ENCODE results near the gene ASGR2. TPM values are rescaled to one million over a fixed set of nuclear protein-coding genes. Genes with fewer than 3 reads are reported as not detected.
A peak's percentile ranks its signal among the peaks of the same experiment; 100 is the strongest.
"Not testable (repeated sequence)": the region's sequence is repeated elsewhere in the genome, so short reads cannot be mapped to it uniquely, and the experiment has no call there.

The ASGR2 gene
- total and polyA plus RNA-seq, 11 donors, result 0.28 to 2.1 (median 0.34) TPM; not detected in 7

DNA sequence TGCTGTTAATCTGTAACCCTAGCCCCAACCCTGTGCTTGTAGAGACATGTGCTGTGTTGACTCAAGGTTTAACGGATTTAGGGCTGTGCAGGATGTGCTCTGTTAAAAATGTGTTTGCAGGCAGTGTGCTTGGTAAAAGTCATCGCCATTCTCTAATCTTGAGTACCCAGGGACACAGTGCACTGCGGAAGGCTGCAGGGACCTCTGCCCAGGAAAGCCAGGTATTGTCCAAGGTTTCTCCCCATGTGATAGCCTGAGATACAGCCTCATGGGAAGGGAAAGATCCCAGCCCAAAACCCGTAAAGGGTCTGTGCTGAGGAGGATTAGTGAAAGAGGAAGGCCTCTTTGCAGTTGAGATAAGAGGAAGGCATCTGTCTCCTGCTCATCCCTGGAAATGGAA lies 26.2 kb downstream of the ASGR2 start:
- Histone ChIP-seq H3K4me1 (peaks cover 0 to 25% (median 0%) of the 10 kb centered on the region in 12 donors), H3K27me3 (peaks cover 0 to 42% (median 2%) of the 10 kb centered on the region in 9 donors)
- intact Hi-C loops (cut with DNase I); DNase-seq; H3K36me3 ChIP-seq; H3K4me3 ChIP-seq; H3K9me3 ChIP-seq; ATAC-seq; H3K27ac ChIP-seq: not testable (repeated sequence)
- WGBS, 4 donors, result 50 to 53% (median 52%) methylated on average over 4 of the region's 4 CpGs

DNA sequence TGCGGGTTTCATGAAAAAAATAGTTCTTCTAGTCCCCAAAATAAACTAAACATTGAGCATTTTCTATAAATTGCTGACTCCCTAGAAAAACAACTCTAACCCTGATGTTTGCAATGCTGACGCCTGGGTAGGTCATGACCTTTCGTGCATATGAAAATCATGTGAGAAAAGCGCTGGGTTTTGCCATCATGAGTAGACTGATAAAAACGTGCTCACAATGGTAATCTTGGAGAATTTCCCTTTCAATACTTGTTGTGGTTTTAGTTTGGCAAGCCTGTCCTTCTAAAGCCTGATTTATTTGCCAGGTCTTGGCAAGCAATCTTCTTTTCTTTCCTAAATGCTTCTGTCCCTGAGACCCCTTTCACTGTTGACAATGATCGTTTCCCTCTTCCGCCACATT lies 30.5 kb downstream of the ASGR2 start:
- intact Hi-C loops (cut with DNase I), result no loop called here
- ATAC-seq (no peak), DNase-seq (no peak)
- no peaks in the 10 kb centered on the region for H3K36me3 ChIP-seq
- H3K4me1 ChIP-seq, result peaks cover 0 to 39% (median 0%) of the 10 kb centered on the region in 12 donors
- H3K9me3 ChIP-seq, result peaks cover 0 to 3% (median 0%) of the 10 kb centered on the region in 12 donors
- H3K27me3 ChIP-seq, result peaks cover 0 to 17% (median 0%) of the 10 kb centered on the region in 9 donors
- peak overlapping the region in 1 of 12 donors; percentile 76 for H3K27ac ChIP-seq
- H3K4me3 ChIP-seq, result no peak overlapping the region
- no peak for TF ChIP-seq POLR2A (IDR thresholded peaks at IDR 0.05)
- TF ChIP-seq, protein P1, sequence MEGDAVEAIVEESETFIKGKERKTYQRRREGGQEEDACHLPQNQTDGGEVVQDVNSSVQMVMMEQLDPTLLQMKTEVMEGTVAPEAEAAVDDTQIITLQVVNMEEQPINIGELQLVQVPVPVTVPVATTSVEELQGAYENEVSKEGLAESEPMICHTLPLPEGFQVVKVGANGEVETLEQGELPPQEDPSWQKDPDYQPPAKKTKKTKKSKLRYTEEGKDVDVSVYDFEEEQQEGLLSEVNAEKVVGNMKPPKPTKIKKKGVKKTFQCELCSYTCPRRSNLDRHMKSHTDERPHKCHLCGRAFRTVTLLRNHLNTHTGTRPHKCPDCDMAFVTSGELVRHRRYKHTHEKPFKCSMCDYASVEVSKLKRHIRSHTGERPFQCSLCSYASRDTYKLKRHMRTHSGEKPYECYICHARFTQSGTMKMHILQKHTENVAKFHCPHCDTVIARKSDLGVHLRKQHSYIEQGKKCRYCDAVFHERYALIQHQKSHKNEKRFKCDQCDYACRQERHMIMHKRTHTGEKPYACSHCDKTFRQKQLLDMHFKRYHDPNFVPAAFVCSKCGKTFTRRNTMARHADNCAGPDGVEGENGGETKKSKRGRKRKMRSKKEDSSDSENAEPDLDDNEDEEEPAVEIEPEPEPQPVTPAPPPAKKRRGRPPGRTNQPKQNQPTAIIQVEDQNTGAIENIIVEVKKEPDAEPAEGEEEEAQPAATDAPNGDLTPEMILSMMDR (IDR thresholded peaks at IDR 0.05), result no peak
- WGBS, 4 donors, result 40 to 49% (median 46%) methylated on average over 7 of the region's 7 CpGs

DNA sequence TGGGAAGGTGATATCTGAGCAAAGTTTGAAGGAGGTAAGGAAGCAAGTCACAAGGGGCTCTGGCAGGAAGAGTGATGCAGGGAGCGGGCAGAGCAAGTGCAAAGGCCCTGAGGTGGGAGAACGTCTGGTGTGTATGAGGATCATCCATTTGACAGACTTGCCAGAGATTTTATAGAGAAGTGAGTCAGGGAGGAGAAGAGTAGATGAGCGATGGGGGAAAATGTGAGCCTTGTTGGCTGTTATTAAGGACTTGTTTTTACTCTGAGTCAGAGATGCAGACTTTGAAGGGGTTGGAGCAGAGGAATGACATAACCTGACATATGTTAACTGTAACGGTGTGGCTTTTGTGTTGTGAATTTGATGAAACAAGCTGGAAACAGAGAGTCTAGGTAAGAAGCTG lies 31.0 kb downstream of the ASGR2 start:
- TF ChIP-seq POLR2A (IDR thresholded peaks at IDR 0.05), result no peak
- TF ChIP-seq, protein P1 (IDR thresholded peaks at IDR 0.05), result no peak
- Histone ChIP-seq H3K4me1 (peaks cover 0 to 39% (median 0%) of the 10 kb centered on the region in 12 donors), H3K27ac (peak overlapping the region in 1 of 12 donors; percentile 76), H3K4me3 (no peak overlapping the region), H3K36me3 (no peaks in the 10 kb centered on the region), H3K27me3 (peaks cover 0 to 12% (median 0%) of the 10 kb centered on the region in 9 donors), H3K9me3 (peaks cover 0 to 3% (median 0%) of the 10 kb centered on the region in 12 donors)
- 78 to 88% (median 83%) methylated on average over 4 of the region's 4 CpGs for WGBS, 4 donors
- ATAC-seq, result no peak
- no peak for DNase-seq
- intact Hi-C loops (cut with DNase I), result no loop called here

DNA sequence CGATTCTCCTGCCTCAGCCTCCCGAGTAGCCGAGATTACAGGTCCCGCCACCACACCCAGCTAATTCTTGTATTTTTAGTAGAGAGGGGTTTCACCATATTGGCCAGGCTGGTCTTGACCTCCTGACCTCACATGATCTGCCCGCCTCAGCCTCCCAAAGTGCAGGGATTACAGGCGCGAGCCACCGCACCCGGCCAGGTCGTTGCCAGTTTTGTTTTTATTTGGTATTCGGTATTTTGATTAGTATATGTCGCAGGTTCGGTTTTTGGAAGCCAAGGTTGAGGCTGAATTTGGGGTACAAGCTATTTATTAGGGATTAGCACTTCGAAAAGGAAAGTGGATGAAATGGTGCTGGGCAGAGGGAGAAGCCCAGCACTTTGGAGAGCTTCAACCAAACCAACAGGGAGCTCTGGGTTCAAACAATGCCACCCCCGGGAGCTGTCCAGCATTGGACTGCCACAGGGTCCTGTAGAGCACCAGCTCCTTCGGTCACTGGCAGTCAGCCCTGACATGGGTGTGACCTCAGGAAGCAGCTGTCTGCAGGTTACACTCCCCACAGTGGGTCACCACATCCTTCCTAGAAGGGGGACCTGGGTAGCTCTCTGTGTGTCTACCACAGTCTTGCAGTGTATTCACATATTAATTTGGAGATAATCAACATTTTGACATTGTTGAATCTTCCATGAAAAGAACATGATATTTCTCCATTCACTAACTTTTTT lies 33.1 kb downstream of the ASGR2 start:
- Histone ChIP-seq H3K27me3 (peaks cover 0 to 8% (median 0%) of the 10 kb centered on the region in 9 donors), H3K9me3 (peaks cover 0 to 3% (median 0%) of the 10 kb centered on the region in 12 donors), H3K36me3 (no peaks in the 10 kb centered on the region), H3K4me1 (peaks cover 0 to 39% (median 0%) of the 10 kb centered on the region in 12 donors), H3K4me3 (no peak overlapping the region), H3K27ac (no peak overlapping the region)
- DNase-seq, result no peak
- intact Hi-C loops (cut with DNase I), result no loop called here
- ATAC-seq, result no peak
- 83 to 87% (median 85%) methylated on average over 16 of the region's 16 CpGs for WGBS, 4 donors
- TF ChIP-seq, protein P1 (IDR thresholded peaks at IDR 0.05), result no peak
- TF ChIP-seq POLR2A (IDR thresholded peaks at IDR 0.05), result no peak
